ENCODE data around the gene KCNQ4. TPM values are rescaled to one million over a fixed set of nuclear protein-coding genes. Genes with fewer than 3 reads are reported as not detected.

KCNQ4 gene
- total RNA-seq, 1 experiment from 2014 or later: 0.06 TPM

DNA sequence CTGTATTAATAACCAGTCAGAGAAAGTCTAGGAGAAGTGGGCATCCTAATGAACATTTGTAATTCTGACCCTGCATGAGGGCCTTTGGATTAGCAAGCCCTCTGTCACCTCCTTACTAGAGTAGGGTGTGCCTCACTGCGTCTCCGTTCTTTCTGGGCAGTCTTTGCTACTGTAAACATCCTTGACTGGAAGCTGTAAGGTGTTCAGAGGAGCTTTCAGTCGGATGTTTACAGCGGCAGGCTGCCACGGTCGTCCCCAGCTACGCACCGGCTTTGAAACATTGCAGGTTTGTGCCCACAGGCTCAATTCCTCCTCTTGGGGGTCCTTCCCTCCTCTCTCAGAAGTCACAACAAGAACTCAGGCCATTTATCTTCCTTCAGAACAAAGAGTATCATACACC is 29.4 kb upstream of the KCNQ4 start:
- DNase-seq (ENCODE audit: low read depth): no peak

DNA sequence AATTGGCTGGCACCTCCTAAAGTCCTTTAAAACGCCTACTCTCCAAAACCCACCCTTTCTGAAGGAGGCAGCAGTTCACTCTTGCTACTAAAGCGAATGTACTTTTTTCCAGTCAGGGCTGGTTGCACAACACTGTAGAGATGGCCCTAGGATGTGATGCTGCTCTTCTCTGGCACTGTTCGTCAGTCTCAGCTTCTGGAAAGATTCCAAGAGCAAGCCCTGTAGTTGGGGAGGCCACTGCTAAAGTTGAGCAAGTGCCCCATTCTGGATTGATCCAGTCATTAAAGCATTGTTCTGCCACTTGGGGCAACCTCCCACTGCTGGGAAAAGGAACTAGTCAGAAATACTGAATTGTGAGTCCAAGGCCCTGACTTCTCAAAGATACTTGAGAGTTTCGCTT is 28.5 kb upstream of the KCNQ4 start:
- DNase-seq (ENCODE audit: low read depth): no peak

DNA sequence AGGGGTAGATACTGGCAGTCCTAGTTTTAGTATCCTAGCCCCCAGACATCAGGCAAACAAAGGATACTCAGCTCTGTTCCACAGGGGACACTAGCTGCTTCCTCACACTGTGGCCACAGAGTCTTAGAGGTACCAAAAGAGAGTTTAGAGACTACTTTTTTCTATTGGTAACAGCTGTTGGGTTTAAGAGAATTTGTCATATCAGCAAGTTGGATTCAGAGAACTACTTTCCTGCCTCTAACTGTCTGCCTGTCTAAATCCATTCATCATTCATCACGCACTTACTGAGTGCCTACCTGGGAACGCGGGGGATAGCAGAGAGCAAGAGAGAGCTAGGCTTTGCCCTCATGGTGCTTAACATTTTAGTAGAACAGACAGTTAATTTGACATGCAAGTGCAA is 27.1 kb upstream of the KCNQ4 start:
- DNase-seq (ENCODE audit: low read depth): no peak

DNA sequence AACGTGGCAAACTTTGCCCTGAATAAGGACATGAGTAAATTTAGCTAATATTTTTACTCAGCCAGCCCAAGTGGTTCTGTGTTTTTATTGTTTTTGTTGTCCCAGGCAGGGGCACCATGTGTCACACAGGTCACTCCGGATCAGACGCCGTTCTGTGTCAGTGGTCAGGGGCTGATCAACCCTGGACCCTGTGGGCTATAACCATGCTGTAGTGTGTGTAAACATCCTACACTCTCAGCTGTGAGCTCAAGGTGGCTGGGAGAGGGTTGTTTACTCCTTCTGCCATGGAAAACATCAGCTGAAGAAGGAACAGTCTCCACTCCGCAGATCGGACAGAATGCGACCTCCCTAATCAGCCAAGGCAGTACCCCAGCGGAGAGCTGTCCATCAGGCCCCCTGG is 26.5 kb upstream of the KCNQ4 start:
- DNase-seq (ENCODE audit: low read depth): no peak

DNA sequence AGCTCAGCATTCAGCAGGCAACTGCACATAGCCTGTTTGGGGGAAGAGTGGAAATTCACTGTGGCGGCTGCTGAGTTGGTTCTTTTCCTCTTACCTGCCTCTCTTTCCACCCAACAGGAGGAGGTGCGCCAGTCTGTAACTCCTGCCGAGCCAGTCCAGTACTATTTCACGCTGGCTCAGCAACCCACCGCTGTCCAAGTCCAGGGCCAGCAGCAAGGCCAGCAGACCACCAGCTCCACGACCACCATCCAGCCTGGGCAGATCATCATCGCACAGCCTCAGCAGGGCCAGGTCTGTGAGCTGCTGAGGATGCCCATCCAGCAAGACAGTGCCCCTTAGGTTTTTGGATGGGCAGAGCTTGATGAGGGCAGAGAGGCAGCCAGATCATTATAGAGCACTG is 25.6 kb upstream of the KCNQ4 start:
- no peak for DNase-seq (ENCODE audit: low read depth)

DNA sequence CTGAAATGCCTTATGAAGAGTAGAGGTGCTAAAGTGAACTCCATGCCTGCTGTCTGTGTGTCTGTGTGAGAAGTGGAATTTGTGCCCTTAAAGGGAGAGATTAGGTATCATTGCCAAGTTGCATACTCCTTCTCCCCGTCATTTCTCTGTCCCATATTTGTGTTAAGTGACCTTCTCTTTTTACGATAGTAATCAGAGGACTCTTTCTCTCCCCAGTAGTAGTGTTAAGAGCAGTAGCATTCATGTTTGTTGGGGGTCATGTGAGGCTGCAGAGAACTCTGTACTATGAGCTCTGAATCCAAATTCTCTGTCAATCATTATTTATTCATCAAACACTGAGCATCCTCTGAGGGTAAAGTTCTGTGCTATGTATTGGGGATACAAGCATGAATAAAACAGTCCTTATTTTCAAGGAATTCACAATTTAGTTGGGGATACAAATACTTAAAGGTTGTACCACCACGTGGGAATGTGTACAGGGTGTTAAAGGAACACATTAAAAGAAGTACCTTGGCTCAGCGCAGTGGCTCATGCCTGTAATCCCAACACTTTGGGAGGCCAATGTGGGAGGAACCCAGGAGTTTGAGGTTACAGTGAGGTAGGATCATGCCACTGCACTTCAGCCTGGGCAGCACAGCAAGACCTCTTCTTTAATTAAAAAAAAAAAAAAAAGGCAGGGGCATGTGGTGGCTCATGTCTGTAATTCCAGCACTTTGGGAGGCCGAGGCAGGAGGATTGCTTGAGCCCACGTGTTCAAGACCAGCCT is 24.8 kb upstream of the KCNQ4 start:
- no peak for DNase-seq (ENCODE audit: low read depth)

DNA sequence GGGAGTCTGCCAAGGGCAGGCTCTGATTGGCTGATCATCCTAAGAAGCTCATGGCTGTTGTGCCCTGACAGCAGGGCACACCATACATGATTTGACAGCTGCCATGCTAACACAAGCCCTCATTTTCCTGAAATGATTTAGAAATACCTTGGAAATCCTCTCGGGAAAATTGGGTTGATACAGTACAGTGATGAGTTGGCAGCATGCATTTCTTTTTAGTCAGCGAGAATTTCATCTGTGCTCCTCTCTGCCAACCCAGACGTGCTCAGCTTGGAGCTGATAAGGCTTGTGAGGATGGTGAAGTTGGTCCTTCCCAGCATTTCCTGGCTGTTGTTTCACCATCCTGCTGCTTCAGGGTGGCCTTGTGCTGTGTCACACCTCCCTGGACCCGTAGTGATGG is 22.6 kb upstream of the KCNQ4 start:
- no peak for DNase-seq (ENCODE audit: low read depth)

DNA sequence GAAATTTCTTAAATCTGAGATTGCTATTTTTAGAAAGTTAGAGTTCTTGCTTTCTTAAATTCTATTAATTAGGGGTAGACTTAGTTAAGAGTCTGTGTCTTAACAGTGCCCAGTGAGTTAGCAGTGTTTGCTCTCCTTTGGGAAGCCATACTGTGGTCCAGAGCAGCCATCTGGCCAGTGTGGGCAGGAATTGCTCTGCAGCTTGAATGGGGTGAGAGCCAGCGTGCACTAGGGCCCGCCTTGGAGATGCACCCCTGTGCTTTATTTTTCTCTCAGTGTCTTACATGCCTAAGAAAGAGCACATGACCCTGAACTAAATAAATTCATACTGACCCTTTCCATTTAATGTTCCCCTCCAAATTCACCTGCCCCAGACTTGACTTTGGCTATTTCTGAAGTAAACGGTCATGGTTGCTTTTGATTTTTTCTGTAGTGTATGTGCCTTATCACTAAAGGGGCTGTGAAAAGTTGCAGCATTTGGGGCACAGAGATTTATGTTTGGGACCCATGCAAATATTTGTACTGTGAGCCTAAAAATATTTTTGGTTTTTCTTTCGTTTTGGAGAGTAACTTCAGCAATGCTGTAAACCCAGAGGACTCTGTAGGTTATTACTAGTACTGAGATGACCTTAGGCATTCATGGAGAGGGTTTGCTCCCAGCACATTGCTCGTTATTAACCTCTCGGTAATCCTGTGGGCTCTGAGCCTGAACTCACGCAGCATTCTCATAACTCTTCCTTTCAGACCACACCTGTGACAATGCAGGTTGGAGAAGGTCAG is 21.3 kb upstream of the KCNQ4 start:
- no peak for DNase-seq (ENCODE audit: low read depth)

DNA sequence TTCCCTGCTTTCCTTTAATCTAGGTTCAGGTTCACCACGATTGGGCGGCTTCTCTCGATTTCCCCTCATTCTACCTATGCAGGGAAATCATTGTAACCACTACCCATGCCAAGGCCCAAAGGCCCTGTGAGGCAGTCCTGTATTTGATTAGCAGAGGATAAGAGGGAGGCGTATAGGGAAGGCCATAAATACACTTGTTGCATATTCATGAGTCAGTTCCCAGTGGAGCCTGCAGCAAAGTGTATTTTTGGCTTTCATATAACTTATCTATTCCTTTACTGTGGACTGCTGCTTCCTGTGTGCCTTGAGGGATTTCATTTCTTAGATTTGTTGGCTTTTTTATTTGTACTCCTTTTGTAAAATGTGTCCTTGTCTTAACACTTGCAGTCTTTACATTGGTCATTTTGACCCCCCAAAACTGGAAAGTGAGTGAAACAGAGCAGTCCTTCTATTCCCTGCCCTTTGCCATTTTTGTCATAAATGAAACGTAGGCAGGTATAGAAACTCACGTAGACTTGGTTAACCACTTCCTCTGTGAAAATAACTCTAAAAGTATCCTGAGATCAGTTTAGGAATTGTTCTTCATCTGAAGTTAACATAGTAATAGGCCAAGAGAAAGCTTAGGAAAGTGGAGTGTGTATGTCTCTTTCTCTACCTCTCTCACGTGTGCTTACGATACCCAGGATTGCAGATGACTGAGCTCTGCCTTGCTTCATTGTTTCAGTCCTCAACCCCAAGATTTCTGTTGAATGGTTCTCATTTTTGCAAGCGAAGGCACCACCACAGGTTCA is 19.6 kb upstream of the KCNQ4 start:
- no peak for DNase-seq (ENCODE audit: low read depth)

DNA sequence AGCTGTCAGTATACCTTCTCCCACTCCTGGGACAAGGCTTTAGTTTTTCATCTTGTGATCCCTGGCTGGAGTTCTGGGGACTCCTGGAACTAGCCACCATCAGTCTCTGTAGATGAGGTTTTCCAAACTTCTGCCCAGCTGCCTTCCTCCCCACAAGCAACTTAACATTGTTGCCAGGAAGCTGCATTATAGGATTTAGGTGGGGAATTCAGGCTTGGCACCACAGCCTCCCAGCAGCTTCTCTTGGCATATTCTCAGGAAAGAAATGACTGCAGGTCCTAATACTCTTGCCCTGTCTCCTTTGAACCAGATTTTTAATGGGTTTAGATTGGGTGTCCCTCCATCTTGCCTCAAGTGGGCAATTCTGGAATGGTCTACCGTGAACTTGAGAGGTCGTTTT is 18.6 kb upstream of the KCNQ4 start:
- no peak for DNase-seq (ENCODE audit: low read depth)

DNA sequence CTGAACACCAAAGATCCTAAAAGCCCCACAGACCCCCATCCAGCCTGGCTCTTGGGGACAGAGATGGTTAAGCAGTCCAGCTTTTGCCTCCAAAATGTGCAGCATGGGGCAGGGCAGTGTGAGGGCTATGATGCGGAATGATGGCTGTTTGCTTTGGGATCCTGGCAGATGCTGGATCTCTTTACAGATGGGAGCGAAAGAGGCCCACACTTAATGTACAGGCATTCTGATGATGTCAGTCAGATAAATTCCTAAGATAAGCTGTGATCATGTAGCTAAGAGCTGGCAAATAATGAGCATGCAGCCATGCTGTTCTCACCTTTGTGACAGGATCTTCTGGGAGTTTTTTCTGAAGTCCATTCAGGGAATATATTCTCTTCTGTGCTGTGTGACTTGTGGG is 17.6 kb upstream of the KCNQ4 start:
- DNase-seq (ENCODE audit: low read depth): no peak

DNA sequence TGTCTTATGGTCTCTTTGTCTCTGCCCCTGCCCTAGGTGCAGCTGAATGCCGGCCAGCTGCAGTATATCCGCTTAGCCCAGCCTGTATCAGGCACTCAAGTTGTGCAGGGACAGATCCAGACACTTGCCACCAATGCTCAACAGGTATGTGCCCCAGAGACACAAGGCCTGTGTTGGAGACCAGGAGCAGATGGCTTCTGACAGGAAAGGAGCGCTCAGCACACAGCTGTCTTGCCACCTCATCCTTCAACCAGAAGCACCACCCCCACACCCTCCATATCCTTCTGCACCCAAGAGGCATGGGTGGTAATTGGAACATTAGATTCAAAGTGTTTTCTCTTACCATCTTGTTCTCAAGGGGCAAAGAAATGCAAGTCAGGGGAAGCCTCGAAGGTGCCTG is 17.0 kb upstream of the KCNQ4 start:
- no peak for DNase-seq (ENCODE audit: low read depth)

DNA sequence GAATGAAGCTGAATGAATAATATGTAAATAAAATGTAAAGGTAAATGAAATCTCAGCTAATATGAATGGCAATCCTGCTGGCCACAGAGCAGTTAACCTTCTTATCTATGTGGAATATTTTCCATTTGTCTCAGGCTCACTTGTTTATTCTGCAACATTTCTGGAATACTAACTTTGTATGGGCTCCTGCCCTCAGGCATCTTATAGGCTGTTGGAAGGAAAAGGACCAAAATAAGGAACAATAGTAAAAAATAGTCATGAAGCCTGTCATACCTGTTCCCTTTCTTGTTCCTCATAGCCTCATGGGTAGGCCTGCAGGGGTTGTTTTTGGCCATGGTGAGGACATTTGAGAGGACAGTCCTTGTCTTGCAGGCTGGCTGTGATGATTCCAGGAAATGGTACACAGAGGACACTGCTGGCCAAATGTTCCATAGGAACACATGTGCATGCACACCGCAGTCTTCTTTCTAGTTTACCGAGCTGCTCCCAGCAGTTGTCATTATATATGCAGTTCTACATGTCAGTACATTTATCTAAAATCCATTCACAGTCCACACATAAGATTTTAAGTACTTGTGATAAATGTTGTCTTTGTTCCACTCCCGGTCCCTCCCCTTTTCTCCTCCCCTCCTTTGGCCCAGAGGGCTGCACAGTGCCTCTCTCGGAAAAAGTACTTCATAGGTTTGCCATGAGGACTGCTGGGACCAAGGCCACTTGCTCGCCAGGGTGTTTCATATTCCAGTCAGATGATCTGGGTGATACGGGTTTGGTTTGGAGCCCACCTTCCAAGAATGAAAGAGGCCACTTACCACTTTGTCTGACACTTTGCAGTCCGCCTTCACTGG is 15.2 kb upstream of the KCNQ4 start:
- DNase-seq (ENCODE audit: low read depth): no peak

DNA sequence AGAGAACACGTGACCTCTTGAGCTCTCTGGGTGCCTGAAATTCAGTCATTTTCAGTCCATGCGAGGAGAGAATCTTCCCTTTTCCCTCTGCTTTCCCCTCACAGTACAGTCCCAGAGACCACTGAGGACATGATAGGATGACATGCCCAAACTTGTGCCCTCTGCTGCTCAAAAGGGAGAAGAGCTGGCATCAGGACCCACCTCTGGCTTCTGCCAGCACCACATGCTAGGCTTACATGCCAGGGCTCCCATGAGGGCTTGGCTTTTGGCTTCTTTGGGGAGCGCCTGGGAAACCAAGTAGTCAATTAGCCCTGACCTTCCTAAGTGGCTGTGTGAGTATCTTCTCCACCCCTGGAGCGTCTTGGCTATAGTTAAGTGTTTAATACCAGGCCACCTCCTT is 13.8 kb upstream of the KCNQ4 start:
- DNase-seq (ENCODE audit: low read depth): peak; percentile 21

DNA sequence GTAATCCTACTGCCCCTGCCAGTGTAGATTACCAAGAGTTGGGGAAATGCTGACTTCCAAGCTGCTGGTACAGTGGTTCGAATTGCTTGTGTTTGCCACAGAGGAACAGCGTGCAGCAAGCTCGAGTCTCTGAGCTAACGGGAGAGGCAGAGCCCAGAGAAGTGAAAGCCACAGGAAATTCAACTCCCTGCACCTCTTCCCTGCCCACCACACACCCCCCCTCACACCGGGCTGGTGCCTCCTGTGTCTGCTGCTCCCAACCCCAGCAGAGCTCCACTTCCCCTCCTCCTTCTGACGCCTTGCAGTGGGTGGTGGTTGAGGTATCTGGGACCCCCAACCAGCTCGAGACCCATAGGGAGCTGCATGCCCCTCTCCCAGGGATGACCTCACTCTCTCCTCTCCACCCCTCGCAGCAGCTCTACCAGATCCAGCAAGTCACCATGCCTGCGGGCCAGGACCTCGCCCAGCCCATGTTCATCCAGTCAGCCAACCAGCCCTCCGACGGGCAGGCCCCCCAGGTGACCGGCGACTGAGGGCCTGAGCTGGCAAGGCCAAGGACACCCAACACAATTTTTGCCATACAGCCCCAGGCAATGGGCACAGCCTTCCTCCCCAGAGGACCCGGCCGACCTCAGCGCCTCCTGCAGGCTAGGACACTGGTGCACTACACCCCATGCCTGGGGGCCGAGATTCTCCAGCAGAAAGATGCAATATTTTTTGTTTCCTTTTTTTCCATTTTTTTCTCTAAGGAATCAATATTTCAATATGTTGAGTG is 13.1 kb upstream of the KCNQ4 start:
- no peak for DNase-seq (ENCODE audit: low read depth)

DNA sequence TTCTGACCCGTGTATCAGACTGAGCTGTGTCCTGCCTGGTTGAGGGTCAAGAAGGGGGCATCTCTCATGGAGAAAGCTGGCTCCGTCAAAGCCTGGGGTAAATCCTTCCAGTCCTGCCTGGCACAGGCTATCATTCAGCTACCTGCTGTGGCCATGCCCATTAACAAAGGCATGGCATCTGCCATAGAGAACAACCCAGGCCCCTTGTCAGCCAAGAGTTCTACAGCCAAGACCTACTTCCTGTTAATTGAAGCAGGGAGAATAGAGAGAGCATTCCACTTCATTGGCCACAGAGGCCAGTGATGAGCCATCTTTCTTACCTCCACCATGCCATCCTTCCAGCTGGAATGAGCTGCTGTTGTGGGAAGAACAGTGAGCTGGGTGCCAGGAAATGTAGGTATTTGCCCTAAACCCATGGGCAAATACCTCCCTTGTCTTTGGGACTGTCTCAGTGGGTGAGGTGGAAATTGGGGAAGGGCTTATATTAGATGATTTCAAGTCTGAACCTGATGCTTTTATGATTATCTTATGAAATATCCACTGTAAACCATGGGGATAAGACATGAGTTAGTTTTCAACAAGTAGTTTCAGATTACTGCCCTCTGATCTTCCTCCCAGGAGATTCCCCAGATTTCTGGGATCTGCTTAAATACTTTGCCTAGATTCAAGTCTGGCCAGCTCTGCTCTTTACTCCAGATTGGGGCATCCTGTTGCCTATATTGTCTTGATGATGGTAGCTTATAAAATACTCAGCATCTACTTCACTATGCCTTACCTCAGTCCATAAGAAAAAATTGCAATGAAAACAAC is 11.2 kb upstream of the KCNQ4 start:
- no peak for DNase-seq (ENCODE audit: low read depth)

DNA sequence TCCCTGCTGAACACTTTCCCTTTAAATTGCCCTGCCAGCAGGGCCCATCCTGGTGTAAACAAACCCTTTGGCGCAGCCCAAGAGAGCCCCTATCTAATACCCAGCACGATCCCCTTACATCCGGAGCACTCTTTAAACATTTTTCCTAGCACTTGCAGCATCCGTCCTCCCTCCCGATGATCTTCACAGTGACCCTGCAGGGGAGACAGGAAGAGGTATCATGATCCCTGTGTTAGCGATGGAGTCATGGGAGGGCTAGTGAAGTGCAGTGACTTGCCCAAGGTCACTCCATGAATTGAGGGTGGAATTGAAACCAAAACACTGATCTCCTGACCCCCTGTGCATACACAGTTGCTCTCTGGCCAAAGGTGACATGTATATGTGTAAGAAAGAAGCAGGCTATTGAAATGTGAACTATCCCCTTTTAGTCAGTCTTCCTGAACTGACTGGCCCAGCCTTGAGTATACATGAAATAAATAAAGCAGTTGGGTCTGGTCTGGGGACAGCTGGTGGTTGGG is 9.8 kb upstream of the KCNQ4 start:
- no peak for DNase-seq (ENCODE audit: low read depth)

DNA sequence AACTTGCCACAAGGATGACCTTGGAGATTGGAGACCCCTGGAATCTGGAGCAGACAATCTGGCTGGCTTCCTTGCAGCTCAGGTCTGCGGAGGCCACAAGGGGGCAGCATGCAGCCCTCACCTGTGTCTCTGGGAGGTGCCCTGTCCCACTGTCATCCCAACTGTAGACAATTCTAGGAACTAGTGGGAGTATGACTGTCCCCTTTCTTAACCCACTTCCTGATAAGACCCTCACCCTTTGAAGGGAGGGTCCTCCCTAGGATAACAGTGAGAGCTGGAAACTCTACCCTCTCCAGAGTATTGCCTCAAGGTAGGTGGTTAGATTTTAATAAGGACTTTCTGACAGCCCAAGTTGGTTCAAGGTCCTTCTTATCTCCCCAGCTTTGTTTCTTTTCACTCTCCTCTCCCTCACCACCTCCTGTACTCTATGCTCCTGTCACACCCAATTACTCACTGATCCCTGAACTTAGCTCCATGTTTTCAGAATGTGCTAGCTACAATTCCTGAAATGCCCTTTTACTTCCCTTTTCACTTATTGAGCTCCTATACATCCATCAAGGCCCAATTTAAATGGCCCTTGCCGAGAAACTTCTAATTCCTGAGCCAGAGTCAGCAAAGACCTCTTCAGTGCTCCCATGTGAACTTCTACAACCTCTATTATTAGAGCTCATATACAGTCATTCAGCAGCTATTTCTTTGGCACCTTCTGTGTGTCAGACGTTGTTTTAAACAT is 9.2 kb upstream of the KCNQ4 start:
- DNase-seq (ENCODE audit: low read depth): no peak
